Right cardiac atrium (tissue), 5 donors: Measurements from ENCODE around the gene TRIO. TPM values are rescaled to one million over a fixed set of nuclear protein-coding genes. Genes with fewer than 3 reads are reported as not detected.

Experiments
- ATAC-seq, 2 donors: fragments of 200-7000 bp; cut with Tn5 transposase; one replicate each; pipeline versions ENCODE4 v1.8.0 to v1.9.1; 2020; ENCODE audit warnings: moderate library complexity in 2 of 2, mild to moderate bottlenecking in 1 of 2
- DNase-seq, 3 donors: peaks; one replicate each; pipeline ENCODE4 v3.0.0-alpha.2; 2020
- H3K27ac ChIP-seq: one replicate; pipeline ENCODE4 v1.5.1; 2013; ENCODE audit warnings: mild to moderate bottlenecking, low read length, control low read depth, moderate library complexity
- H3K27me3 ChIP-seq: one replicate; pipeline ENCODE4 v1.6.1; 2013; ENCODE audit not compliant: control insufficient read depth, insufficient read depth
- H3K4me1 ChIP-seq: one replicate; pipeline ENCODE4 v1.6.1; 2013; ENCODE audit warnings: low read length; ENCODE audit not compliant: control insufficient read depth, insufficient read depth
- H3K4me3 ChIP-seq: one replicate; pipeline ENCODE4 v1.5.1; 2013; ENCODE audit warnings: low read length, control low read depth
- H3K9me3 ChIP-seq: one replicate; pipeline ENCODE4 v1.6.1; 2013; ENCODE audit warnings: low read length; ENCODE audit not compliant: control insufficient read depth
- WGBS: extraction: QIAGEN DNeasy Blood & Tissue Kit; methylation state at CpG from one replicate; pipeline ENCODE4 v1.1.7; 2013; 5-methylcytosine and 5-hydroxymethylcytosine counted together
- intact Hi-C, 4 donors: fragments of 100-400 bp; cut with DNase I; formaldehyde crosslinking; loops; one replicate each; pipeline versions ENCODE4 v1.11.0 to v1.14.0; 2022 to 2023
- polyA plus RNA-seq: library from polyadenylated mRNA; stranded (reverse); fragments of 200-250 nt; gene quantifications from one replicate; pipeline ENCODE4 v1.2.3, GENCODE V29; 2013
- total RNA-seq, 4 donors: library from RNA; stranded (reverse); fragmentation: NEBNext Ultra II Directional; extraction: Animal tissue kit (Norgen Biotek cat#: 25700); gene quantifications; one replicate each; pipeline ENCODE4 v1.2.1, GENCODE V29; 2021
- donor health status: healthy with polysubstance abuse.
- donor health status: DM: no; HTN: yes; CAD: no.
- donor health status: DM: no; HTN: no; CAD: no.
- donor health status: DM: no; HTN: yes; CAD: no; lungs with severe emphysema.
- donor health status: DM: yes; HTN: yes; CAD: no.

Gene TRIO
- total and polyA plus RNA-seq, 5 donors = 31.3 to 66.0 (median 54.1) TPM

DNA sequence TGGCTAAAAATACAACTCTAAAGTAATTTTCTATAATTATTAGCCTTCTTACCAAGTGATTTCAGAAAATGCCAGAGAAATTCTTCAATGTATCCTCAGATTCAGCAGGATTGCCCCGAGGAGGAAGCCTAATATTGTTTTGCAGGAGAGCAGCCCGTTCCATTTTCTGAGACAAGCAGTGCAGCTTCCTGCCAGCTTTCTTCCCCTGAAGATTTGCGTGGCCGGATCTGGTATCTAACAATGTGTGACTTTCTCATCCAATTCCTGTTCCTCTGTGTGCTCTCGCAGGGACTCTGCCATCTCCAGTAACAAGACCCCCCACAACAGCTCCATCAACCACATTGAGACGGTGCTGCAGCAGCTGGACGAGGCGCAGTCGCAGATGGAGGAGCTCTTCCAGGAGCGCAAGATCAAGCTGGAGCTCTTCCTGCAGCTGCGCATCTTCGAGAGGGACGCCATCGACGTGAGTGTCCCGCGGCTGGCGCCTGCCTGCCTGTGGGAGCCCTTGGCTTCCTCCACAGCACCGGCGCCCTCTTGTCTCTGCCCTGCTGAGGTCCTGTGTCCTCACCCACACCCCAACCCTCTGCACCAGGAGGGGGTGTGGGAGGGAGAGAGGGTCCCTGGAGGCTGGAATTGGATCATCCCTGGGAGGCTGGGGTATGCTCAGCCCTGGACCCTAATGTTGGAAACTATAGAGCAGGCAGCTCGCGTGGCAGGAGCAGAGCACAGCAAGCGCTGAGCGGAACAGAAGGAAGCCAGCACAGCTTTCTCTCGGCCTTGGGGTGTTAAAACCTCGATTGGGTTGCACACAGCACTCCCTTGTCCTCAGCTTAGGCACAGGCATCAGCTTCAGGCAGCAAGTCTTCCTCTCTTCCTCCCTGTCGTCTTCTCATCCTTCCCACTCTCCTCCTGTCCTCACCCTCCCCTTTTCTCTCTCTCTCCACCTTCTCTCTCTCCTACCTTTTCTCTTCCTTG lies 216.2 kb downstream of the TRIO start:
- H3K4me1 ChIP-seq = peaks cover 3% of the 10 kb centered on the region
- 78% methylated on average over 27 of the region's 27 CpGs for WGBS
- intact Hi-C loops = loop anchor here in 3 of 4 donors (10.0 kb wide), 2 partner anchors 285 to 375 kb away; no protein-coding TSS in a partner anchor

DNA sequence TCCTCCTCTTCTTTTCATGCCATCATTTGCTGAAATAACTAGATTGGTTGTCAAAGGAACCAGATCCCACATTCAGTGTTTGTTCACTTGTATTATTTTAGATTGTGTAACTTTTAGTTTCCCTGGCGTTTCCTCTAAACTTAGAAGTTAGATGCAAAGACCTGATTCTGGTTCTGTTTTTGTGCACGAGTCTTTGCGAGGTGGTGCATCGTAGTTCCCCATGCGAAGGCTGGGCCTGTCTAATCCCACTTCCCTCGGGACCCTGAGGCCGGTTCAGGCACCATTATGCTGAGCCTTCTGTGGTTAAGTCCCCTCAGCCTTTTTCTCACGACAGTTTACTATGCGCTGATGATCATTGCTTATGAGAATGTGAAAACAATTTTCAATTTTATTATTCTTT lies 219.3 kb downstream of the TRIO start:
- peaks cover 5% of the 10 kb centered on the region for H3K9me3 ChIP-seq
- H3K4me3 ChIP-seq = no peak overlapping the region
- intact Hi-C loops = loop anchor here in 2 of 4 donors (10.0 kb wide), 1 partner anchor 378 kb away; no protein-coding TSS in a partner anchor
- ATAC-seq (no peak), DNase-seq (peak in 1 of 3 donors; percentile 60)
- no peaks in the 10 kb centered on the region for H3K4me1 ChIP-seq
- no peak overlapping the region for H3K27ac ChIP-seq
- no peaks in the 10 kb centered on the region for H3K27me3 ChIP-seq
- WGBS = 76% methylated on average over 9 of the region's 9 CpGs

More for the DNA sequence above, 216.2 kb downstream of the TRIO start:
- DNase-seq (no peak), ATAC-seq (peak in 1 of 2 donors; percentile 20)
- peaks cover 3% of the 10 kb centered on the region for H3K9me3 ChIP-seq
- no peaks in the 10 kb centered on the region for H3K27me3 ChIP-seq
- H3K4me3 ChIP-seq = no peak overlapping the region
- H3K27ac ChIP-seq = no peak overlapping the region

DNA sequence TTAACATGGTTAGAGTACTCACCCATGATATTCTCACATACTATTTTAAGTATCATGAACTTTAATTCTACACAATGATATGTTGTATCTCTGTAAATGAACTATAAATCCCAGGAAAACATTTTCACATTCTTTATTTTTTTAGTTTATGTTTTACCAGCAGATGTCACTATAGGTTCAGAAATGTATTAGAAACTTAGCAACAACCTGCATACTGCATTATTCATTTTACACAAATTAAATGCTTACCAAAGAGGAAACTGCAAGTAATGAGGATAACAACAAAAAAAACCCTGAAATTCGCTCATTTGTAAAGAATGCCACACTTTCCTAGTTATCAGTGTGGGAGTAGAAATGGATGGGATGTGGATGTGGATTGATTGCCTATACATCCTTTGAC lies 221.0 kb downstream of the TRIO start:
- no peak for ATAC-seq
- DNase-seq = no peak
- Histone ChIP-seq H3K27me3 (no peaks in the 10 kb centered on the region), H3K9me3 (peaks cover 5% of the 10 kb centered on the region), H3K4me1 (no peaks in the 10 kb centered on the region), H3K27ac (no peak overlapping the region), H3K4me3 (no peak overlapping the region)
- 72% methylated on average over 1 of the region's 1 CpG for WGBS
- intact Hi-C loops = loop anchor here in 2 of 4 donors (10.0 kb wide), 1 partner anchor 379 kb away; no protein-coding TSS in a partner anchor

DNA sequence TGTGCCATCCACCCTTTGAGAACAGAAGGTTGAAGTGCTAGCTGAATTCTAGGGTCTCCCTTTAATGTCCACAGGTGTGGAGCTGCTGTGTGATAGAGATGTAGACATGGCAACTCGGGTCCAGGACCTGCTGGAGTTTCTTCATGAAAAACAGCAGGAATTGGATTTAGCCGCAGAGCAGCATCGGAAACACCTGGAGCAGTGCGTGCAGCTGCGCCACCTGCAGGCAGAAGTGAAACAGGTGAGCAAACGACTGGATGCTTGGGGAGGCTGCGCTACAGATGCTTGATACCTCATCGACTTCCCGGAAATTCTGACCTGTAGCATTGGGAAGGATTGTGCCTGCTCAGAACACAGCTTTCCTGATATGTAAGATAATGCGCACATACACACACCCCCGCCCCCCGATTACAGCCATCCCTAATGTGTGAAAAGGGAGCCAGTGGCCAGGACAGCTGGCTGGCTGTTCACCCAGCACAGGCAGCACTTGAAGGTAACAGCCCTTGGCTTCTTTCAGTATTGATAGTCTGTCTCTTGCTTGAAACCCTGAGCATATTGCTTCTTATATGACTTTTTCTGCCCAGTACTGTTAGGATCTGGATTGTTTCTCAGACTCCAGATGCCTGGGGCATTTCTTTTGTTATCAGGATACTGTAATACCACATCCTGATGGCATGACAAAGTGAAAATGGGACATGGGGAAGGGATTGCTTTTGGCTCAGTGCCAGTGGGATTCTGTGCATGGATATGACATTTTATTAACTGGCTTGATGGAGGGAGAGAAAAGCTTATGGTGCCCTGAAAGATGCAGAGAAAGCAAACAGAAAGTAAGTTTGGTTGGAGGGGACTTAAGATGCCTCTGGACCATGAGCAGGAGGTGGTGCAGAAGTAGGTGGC lies 221.7 kb downstream of the TRIO start:
- 79% methylated on average over 12 of the region's 12 CpGs for WGBS
- ATAC-seq (no peak), DNase-seq (peak in 1 of 3 donors; percentile 50)
- Histone ChIP-seq H3K27me3 (no peaks in the 10 kb centered on the region), H3K9me3 (peaks cover 5% of the 10 kb centered on the region), H3K4me1 (no peaks in the 10 kb centered on the region), H3K27ac (no peak overlapping the region), H3K4me3 (no peak overlapping the region)
- intact Hi-C loops = loop anchor here in 2 of 4 donors (10.0 kb wide), 1 partner anchor 380 kb away; no protein-coding TSS in a partner anchor

DNA sequence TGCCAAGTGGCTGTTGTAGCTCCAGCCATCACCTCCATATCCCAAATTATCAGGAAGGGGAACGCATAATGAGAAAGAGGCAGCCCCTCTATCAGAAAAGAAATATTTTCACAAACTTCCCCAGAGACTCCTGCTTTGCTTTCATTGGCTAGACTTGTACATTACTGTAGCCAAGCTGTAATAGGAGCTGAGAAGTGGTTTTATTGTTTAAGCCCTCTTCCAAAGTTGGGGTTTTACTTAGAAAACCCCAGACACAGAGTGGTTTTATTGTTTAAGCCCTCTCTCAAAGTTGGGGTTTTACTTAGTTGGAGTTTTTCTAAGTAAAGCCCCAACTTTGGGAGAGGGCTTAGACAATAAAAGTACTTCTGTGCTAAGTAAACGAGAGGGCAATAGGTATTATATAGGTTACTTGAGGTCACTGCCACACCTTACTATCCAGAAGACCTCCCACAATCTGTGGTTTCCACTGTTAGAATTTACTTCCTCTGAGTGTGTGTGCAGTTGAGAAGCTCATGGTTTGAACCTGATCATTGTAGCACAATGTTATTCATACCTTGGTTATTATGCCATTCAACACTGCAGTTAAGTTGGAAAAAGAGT lies 222.8 kb downstream of the TRIO start:
- Histone ChIP-seq H3K4me1 (no peaks in the 10 kb centered on the region), H3K9me3 (peaks cover 5% of the 10 kb centered on the region), H3K27ac (no peak overlapping the region), H3K4me3 (no peak overlapping the region), H3K27me3 (no peaks in the 10 kb centered on the region)
- no peak for DNase-seq
- WGBS = 61% methylated on average over 2 of the region's 2 CpGs
- ATAC-seq = no peak
- intact Hi-C loops = loop anchor here in 2 of 4 donors (10.0 kb wide), 1 partner anchor 381 kb away; no protein-coding TSS in a partner anchor

DNA sequence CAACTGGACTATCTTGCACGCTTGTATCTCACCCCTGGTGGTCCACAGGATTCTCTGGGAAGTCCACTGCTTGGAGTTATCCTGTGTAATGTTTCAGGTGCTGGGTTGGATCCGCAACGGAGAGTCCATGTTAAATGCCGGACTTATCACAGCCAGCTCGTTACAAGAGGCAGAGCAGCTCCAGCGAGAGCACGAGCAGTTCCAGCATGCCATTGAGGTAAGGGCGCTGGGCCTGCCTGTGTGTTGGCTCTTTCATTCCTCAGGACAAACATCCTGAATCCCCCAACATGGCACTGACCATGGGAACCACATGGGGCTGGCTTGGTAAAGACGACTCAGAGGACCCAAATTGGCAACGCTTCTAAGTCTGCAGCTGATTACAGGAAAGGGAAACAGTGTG lies 223.6 kb downstream of the TRIO start:
- H3K4me3 ChIP-seq = no peak overlapping the region
- H3K9me3 ChIP-seq = peaks cover 5% of the 10 kb centered on the region
- no peak overlapping the region for H3K27ac ChIP-seq
- no peaks in the 10 kb centered on the region for H3K4me1 ChIP-seq
- H3K27me3 ChIP-seq = no peaks in the 10 kb centered on the region
- intact Hi-C loops = loop anchor here in 2 of 4 donors (10.0 kb wide), 1 partner anchor 382 kb away; no protein-coding TSS in a partner anchor
- ATAC-seq (peak in 1 of 2 donors; percentile 19), DNase-seq (no peak)
- WGBS = 80% methylated on average over 10 of the region's 10 CpGs

DNA sequence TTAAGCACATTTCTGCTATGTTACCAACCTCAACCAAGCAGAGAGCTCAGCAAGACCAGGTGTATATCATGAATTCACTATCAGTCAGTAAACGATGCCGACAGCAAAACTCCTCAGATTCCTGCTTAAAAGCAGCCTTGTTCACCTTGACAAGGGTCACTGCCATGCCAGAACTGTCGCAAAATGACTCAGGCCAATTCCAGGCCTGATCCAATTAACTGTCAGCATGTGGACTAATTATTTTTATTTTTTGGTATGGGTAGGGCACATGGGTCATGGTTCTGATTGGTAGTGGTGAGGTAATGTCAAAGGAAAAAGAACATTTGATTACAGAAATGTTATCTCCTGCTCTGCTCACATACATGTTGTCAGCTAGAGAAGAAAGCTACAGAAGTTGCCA lies 224.2 kb downstream of the TRIO start:
- H3K27me3 ChIP-seq = no peaks in the 10 kb centered on the region
- 83% methylated on average over 3 of the region's 3 CpGs for WGBS
- no peaks in the 10 kb centered on the region for H3K4me1 ChIP-seq
- no peak overlapping the region for H3K27ac ChIP-seq
- DNase-seq (no peak), ATAC-seq (no peak)
- peaks cover 5% of the 10 kb centered on the region for H3K9me3 ChIP-seq
- intact Hi-C loops = loop anchor here in 2 of 4 donors (10.0 kb wide), 1 partner anchor 383 kb away; no protein-coding TSS in a partner anchor
- no peak overlapping the region for H3K4me3 ChIP-seq

DNA sequence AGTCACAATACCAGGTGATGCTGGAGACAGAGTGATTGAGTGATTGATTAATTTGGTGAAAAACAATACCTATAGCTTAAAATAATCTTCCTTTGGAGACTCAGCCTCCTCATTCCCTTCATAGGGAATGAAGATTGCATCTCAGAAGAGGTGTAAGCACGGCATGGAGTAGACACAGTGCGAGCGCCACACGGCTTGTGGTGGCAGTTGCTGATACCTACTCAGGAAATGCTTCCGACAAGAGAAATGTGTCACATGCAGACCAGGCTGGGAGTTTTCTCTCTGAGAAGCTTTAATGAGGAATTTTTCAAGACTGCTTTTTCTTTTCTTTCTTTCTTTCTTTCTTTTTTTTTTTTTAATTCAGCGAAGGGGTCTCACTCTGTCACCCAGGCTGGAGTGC lies 226.6 kb downstream of the TRIO start:
- 77% methylated on average over 6 of the region's 6 CpGs for WGBS
- H3K9me3 ChIP-seq = no peaks in the 10 kb centered on the region
- no peak for ATAC-seq
- no peak overlapping the region for H3K4me3 ChIP-seq
- no peak overlapping the region for H3K27ac ChIP-seq
- intact Hi-C loops = loop anchor here in 2 of 4 donors (10.0 kb wide), 1 partner anchor 385 kb away; no protein-coding TSS in a partner anchor
- no peaks in the 10 kb centered on the region for H3K27me3 ChIP-seq
- no peak for DNase-seq
- no peaks in the 10 kb centered on the region for H3K4me1 ChIP-seq

DNA sequence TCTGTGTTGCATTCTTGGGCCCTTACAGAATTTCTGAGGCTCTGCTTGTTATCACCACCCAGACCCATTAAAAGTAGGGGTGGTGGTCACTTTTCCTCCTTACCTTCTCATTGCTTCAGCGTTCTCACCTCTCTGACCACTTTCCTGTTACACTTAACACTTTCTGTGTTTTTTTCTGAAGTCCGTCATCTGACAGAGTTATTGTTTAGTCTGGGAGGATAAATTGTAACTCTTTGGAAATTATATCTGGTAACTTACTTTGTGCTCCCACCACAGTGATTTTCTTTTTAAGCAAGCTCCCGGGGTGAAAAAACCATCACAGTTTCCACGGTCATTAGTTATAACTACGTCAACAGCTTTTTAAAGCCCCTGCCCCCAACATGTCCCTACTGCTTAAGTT lies 227.2 kb downstream of the TRIO start:
- H3K27me3 ChIP-seq = no peaks in the 10 kb centered on the region
- 85% methylated on average over 5 of the region's 5 CpGs for WGBS
- intact Hi-C loops = no loop called here
- H3K27ac ChIP-seq = no peak overlapping the region
- no peaks in the 10 kb centered on the region for H3K9me3 ChIP-seq
- H3K4me3 ChIP-seq = no peak overlapping the region
- ATAC-seq = no peak
- no peaks in the 10 kb centered on the region for H3K4me1 ChIP-seq
- no peak for DNase-seq

DNA sequence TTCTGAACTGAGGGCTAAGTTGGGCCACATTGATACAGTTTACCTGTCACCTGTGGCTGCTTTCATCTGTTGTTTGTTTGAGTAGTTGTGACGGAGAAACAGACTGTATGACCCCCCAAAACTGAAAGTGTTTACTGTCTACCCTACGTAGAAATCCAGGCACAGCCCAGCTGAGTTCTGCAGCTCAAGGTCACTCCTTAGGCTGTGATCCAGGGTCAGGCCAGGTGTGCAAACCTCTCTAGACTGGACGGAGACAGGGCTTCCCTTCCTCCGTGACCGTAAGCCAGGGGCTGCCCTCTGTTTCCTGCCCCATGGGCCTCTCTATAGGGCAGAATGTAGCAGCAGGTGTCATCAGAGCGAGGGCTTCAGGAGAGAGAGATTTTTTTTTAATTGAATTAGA lies 230.5 kb downstream of the TRIO start:
- WGBS = 86% methylated on average over 6 of the region's 6 CpGs
- DNase-seq = no peak
- ATAC-seq = no peak
- H3K27ac ChIP-seq = no peak overlapping the region
- intact Hi-C loops = no loop called here
- no peaks in the 10 kb centered on the region for H3K9me3 ChIP-seq
- H3K27me3 ChIP-seq = no peaks in the 10 kb centered on the region
- H3K4me1 ChIP-seq = no peaks in the 10 kb centered on the region
- H3K4me3 ChIP-seq = no peak overlapping the region
